Hypothalamus (tissue), 51 donors: ENCODE data around the gene MACO1.
"Not testable (repeated sequence)": the region's sequence is repeated elsewhere in the genome, so short reads cannot be mapped to it uniquely, and the experiment has no call there.

Source experiments
- DNase-seq, 51 donors: peaks; one replicate each; lab custom pipeline; 2025; lab: John Stamatoyannopoulos, UW

MACO1 gene

GRCh38 chr1:25484533-25484932 lies 53.8 kb downstream of the MACO1 start:
- DNase-seq, result no peak

DNA sequence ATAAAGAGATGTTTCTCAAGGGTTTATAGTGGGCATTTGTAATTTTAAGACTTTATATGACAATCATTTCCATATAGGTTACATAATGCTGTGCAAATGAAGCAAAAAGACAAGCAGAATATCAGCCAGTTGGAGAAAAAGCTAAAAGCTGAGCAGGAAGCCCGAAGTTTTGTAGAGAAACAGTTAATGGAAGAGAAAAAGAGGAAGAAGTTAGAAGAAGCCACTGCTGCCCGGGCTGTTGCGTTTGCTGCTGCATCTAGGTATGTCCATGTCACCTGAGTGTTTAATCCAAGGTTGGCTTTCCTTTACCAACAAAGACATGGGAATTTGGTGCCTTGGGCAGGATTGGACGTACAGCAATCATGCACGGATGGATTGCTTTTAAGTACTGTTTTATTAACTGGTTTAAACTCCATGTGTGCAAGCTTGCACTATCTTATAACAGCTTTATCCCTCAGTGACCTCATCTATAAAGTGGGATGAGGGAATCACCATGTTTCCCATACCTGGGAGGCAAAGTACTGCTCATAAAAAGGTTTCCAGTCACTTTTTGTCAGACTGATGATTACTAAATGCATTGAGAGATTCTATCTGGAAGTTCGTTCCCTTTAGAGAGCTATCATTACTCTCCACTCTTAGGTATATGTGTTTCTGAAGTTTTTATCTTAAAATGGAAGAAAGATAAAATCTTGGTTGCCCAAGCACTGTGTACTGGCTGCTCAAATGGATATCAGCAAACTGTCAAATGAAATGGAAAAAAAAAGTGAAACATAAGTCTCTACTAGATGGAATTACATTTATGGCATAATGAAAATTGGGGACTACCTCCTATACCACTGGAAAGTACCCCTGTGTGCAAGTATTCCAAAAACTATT lies 55.1 kb downstream of the MACO1 start:
- DNase-seq, result no peak

DNA sequence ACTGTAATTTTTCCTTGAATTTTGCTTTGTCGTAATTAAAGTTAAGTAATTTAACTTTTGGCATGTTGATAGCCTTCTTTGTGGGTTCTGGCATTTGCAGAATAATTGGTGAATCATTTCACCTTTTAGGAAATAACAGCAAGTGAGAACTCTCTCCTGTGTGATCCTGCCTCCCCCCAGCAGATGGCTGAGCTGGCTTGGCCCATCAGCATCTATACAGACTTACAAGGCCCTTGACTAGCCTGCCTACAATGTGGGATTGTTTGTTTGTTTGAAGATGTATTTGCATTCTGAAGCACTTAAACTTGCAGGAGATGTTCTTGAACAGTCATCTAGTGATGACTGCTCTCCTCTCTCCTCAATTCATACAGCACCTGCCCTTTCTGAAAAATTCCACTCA lies 55.9 kb downstream of the MACO1 start:
- DNase-seq, result peak in 5 of 51 donors; percentile 1 to 8 (median 5)

- DNase-seq, result no peak
Observed at GRCh38 chr1:25487628-25488027, 56.9 kb downstream of the MACO1 start.

GRCh38 chr1:25492323-25492722 lies 61.6 kb downstream of the MACO1 start:
- DNase-seq, result no peak

GRCh38 chr1:25494952-25495351 lies 64.3 kb downstream of the MACO1 start:
- DNase-seq, result no peak

GRCh38 chr1:25500694-25501093 lies 70.0 kb downstream of the MACO1 start:
- no peak for DNase-seq

GRCh38 chr1:25501235-25502058 lies 70.8 kb downstream of the MACO1 start:
- DNase-seq, result no peak

DNA sequence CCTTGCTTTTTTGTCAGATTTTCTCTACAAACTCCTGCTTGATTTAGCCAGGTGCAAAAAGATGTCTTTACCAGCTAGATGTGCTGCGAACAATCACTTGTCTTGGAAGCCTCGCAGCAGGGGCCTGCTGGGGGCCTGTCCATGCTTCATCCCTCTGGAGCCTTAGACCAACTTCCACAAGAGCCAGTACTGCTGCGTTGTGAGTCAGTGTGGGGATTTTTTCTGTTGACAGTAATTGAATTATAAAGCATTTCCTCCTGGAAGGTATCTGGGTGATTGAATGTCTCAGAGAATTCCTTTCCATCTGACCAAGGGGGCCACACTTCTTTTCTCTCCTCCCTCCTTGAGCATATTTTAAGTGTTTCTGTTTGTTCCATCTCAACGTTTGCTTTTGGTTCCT lies 72.3 kb downstream of the MACO1 start:
- no peak for DNase-seq

DNA sequence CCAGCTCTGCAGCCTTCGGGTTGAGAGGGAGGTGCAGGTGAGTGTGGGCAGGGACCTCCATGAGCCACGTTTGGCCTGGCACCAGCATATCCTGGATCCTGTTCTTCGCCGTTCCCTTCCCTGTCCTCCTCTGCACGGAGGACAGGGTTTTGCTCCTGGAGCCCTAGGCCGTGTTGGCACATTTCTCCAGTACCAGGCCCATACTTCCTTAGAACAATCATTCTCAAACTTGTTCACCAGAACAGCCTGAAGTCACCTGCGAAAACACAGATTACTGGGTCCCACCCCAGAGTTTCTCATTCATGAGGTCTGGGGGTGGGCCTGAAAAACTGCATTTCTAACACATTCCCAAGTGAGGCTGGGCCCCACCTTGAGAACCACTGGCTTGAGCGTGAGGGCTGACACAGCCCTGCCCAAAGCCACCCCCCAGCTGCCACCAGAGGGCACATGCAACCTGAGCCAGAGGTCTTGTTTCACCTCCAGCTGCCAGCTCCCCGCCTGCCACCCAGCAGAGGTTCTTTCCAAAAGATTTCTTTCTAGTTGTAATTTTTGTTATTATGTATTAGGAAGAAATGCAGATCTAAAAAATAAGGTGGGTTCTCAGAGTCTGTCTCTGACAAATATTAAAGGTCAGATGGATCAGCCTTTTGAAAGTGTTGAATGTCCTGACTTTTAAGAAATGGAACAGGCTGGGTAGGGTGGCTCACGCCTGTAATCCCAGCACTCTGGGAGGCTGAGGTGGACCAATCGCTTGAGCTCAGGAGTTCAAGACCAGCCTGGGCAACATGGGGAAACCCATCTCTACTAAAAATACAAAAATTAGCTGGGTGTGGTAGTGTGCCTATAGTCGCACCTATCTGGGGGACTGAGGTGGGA lies 73.1 kb downstream of the MACO1 start:
- peak in 12 of 51 donors; percentile 4 to 37 (median 16) for DNase-seq

GRCh38 chr1:25504706-25505595 lies 74.3 kb downstream of the MACO1 start:
- no peak for DNase-seq

DNA sequence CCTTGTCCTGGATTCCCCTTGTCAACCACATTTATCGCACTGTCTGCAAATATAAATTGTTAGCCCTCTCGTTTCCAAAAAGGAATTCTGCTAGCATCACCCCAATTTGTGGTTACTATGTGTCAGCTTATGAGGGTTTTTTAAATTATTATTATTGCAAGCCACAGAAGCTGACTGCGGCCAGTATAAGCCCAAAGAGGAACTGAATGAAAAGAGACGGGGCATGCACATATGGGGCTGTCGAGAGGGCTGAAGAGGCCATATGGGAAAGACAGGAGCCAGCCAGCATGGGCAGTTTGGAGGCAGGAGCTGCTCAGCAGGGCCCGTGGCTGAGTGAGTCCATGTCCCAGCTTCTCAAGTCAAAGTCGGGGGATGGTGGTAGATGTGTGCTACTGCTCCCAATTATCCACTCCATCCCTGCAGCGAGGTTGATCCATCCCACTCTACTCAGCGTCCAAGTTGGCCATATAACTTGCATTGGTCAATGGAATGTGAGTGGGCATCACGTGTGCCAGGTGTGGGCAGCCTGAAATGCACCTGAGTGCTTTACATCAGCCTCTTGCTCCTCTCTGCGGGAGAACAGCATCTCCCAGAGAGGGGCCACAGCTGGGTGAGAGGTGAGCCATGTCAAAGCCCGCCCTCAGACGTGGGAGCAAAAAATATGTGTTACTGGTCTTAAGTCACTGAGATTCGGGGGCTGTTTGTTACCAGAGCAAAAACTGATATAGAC lies 75.1 kb downstream of the MACO1 start:
- DNase-seq, result no peak

DNA sequence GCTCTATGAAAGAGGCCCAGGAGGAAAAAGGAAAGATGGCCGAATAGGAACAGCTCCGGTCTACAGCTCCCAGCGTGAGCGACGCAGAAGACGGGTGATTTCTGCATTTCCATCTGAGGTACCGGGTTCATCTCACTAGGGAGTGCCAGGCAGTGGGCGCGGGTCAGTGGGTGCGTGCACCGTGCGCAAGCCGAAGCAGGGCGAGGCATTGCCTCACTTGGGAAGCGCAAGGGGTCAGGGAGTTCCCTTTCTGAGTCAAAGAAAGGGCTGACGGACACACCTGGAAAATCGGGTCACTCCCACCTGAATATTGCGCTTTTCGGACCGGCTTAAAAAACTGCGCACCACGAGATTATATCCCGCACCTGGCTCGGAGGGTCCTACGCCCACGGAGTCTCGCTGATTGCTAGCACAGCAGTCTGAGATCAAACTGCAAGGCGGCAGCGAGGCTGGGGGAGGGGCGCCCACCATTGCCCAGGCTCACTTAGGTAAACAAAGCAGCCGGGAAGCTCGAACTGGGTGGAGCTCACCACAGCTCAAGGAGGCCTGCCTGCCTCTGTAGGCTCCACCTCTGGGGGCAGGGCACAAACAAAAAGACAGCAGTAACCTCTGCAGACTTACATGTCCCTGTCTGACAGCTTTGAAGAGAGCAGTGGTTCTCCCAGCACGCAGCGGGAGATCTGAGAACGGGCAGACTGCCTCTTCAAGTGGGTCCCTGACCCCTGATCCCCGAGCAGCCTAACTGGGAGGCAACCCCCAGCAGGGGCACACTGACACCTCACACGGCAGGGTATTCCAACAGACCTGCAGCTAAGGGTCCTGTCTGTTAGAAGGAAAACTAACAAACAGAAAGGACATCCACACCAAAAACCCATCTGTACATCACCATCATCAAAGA lies 76.1 kb downstream of the MACO1 start:
- DNase-seq, result not testable (repeated sequence)

DNA sequence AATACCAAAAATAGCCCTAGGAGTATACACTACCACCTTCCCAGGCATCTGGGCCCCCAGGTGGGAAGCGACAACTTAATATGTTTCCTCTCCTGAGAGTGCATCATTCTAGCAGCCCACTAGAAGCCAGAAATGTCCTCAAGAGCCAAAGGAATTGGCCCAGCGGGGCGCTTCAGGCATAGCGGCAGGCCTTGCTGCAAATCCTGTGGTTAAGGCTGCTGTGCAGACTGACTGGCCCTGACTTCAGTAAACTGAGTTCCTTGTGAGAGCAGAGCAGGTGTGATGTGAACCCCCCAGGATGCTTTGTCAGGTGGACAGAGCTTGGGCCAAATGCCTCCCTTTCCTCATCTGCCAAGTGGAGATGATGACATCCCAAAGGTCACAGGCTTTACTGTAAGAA lies 83.0 kb downstream of the MACO1 start:
- no peak for DNase-seq

DNA sequence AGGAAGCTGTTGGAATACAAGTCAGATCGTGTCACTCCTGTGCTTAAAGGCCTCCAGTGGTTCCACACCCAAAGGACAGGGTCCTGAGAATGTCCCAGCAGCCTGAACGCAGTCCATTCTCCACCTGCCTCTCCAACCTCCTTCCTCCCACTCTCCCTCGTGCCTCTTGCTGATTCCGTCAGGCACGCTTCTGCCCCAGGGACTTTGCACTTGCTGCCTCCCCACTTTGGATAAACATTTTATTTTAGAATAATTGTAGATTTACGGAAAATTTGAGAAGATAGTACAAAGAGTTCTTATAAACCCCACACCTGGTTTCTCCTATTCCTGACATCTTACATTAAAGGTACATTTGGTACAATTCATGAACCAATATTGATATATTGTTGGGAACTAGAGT lies 84.3 kb downstream of the MACO1 start:
- no peak for DNase-seq

DNA sequence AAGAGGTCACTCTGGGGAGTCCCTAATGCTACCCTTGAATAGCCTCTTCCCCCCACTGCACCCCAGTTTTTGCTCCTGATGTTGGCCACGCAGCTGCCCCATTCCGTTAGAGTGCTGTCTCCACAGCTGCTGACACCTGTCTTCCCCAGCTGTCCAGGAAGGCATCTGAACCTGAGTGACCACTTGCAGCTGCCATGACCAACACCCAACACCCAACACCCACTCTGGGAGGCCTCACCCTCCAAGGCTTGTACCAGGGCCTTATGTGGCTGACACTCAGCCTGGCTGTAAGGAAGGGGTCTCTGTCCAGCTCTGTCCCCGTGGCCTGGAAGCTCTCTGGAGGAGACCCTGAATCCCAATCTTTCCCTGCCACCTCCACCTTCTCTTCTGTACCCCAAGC lies 86.0 kb downstream of the MACO1 start:
- no peak for DNase-seq

DNA sequence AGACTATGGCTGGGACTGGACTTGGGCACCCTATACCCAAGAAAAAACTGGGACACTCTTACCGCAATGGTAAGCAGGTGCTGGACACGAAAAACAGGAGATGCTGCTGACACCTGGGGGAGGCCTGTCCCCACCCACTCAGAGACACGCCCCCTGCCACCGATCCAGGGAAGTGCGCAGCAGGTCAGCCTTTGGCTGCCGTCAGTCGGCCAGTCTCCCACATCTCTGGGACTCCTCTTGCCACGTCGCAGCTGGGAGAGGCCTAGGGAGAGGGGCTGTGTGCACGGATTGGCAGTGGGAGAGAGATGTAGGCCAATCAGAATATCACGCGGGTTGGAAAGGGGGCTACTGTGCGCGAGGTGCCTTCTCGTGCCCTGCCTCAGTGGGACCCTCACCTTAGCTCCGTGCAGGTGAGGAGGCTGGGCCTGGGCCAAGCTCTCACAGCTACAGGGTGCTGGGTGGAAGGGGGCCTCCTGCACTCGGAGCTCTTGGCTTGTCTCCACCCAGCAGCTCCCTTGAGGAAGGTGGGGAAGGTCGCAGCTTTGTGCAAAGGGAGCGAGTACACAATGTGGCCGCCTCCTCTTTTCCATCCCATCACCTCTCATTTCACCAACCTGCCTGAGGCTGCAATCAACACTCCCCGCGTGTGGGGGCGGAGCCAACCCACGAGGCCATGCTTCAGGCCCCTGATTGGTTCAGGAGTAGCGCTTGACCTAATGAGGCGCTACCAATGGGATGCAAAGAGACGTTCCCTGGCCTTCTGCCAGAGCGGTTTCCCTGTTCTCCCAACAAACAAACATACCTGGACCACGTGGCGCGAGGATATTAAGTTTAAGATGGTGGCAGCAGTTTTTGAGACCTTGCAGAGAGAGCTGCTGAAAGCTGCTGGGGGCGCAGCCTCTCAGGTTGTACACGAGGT lies 87.0 kb downstream of the MACO1 start:
- DNase-seq, result no peak
